GM12891 (cell line): Measurements from ENCODE around the gene C19orf81.

ENCODE experiments used
- POLR2A ChIP-seq: IDR thresholded peaks from 2 replicates; pipeline ENCODE4 v1.6.1; 2011; ENCODE audit warnings: low read depth, low read length, control low read depth
- POLR2AphosphoS5 ChIP-seq: IDR thresholded peaks from 2 replicates; pipeline ENCODE4 v1.6.1; 2011; ENCODE audit warnings: low read depth, low read length, control low read depth
- POU2F2 ChIP-seq: IDR thresholded peaks from 2 replicates; pipeline ENCODE4 v1.6.1; 2011; ENCODE audit warnings: low read depth, mild to moderate bottlenecking, control low read depth, low read length, moderate library complexity
- SPI1 ChIP-seq: IDR thresholded peaks from 2 replicates; pipeline ENCODE4 v1.6.1; 2011; ENCODE audit warnings: low read depth, low read length, control low read depth
- TAF1 ChIP-seq: IDR thresholded peaks from 2 replicates; pipeline ENCODE4 v1.6.1; 2011; ENCODE audit warnings: low read depth, low read length, control low read depth

GRCh38 chr19:50647879-50648615 lies 1.2 kb upstream of the C19orf81 start:
- TF ChIP-seq POLR2A (no peak), TAF1 (no peak), POLR2AphosphoS5 (no peak), POU2F2 (no peak), SPI1 (peak; percentile 62)
